Measurements from ENCODE around the gene CDC37L1.

GRCh38 chr9:4738866-4739586, 59.7 kb downstream of the CDC37L1 start:
- no peak for TF ChIP-seq CTCF (IDR thresholded peaks at IDR 0.05)
- no peak for TF ChIP-seq MAX (IDR thresholded peaks at IDR 0.05; ENCODE audit: low read depth)
- TF ChIP-seq GATA2 (CRISPR knock-in tag; IDR thresholded peaks at IDR 0.05), result no peak
- TF ChIP-seq YY1 (IDR thresholded peaks at IDR 0.05; ENCODE audit: low read depth), result no peak
- TF ChIP-seq USF2 (IDR thresholded peaks at IDR 0.05; ENCODE audit: borderline replicate concordance, low read depth, low read length), result no peak
- no peak for TF ChIP-seq TCF12 (IDR thresholded peaks at IDR 0.05)
- TF ChIP-seq GABPA (IDR thresholded peaks at IDR 0.05; ENCODE audit: low read depth), result no peak
- no peak for TF ChIP-seq RAD21 (IDR thresholded peaks at IDR 0.05; ENCODE audit: low read length)
- TF ChIP-seq REST (IDR thresholded peaks at IDR 0.05; ENCODE audit: low read depth, low read length), result no peak
- TF ChIP-seq EZH2phosphoT487 (IDR thresholded peaks at IDR 0.05; ENCODE audit: borderline replicate concordance, low read depth), result no peak
- no peak for TF ChIP-seq EP300 (IDR thresholded peaks at IDR 0.05; ENCODE audit: borderline replicate concordance in 1 of 2, low read depth in 1 of 2, low read length in 1 of 2)
- TF ChIP-seq FOXJ3 (CRISPR knock-in tag; IDR thresholded peaks at IDR 0.05), result no peak
